Loucy (cell line): ENCODE results near the gene KBTBD8.

ENCODE experiments used
- CTCF ChIP-seq: fragments of 200-600 bp; sonication (generic); conservative IDR thresholded peaks from 2 replicates; pipeline ENCODE4 v1.5.1; 2014; ENCODE audit warnings: mild to moderate bottlenecking, antibody characterized with exemption, low read length
- EZH2phosphoT487 ChIP-seq: fragments of 200-600 bp; IDR thresholded peaks from 2 replicates; pipeline ENCODE4 v1.6.1; 2018; ENCODE audit warnings: antibody characterized with exemption, mild to moderate bottlenecking, moderate library complexity, borderline replicate concordance

- TF ChIP-seq EZH2phosphoT487 (no peak), CTCF (no peak)
Measured at GRCh38 chr3:66971245-66971644, 26.9 kb upstream of the KBTBD8 start.
